ENCODE results near the gene CMKLR1. TPM values are rescaled to one million over a fixed set of nuclear protein-coding genes. Genes with fewer than 3 reads are reported as not detected.

CMKLR1 gene
- total and polyA plus RNA-seq, 5 experiments from 2014 or later, result 0.27 to 3.0 (median 0.83) TPM; not detected in 2

DNA sequence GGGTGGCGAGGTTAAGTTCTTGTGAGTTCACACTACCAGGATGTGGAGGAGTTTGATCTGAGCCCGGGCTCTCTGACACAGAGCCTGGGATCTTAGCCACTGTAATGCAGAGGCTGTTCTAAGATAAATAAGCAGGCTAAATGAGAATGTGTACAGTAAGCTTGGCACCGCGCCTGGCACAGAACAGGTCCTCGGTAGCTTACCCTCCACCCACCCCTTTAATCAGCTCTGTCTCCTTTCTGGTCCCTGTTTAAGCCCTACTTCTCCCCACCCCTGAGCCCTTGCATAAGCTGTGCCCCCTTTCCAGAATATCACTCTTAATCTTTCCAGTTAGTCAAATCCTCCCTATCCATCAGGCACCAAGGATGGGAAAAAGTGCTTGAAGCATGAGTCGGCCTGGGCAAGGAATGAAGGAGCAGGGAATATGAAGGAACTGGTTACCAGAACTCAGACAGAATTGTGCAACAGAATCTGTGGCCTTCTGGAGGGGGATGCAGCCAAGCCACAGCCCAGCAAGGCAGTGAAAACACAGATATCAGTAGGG, 32.8 kb upstream of the CMKLR1 start:
- Mint-ChIP-seq H3K4me1 (peaks cover 0 to 3% (median 0%) of the 10 kb centered on the region in 4 donors), H3K36me3 (peaks cover 0 to 20% (median 0%) of the 10 kb centered on the region in 3 donors), H3K4me3 (no peak overlapping the region), H3K27me3 (peaks cover 13 to 18% (median 14%) of the 10 kb centered on the region in 5 donors), H3K27ac (no peak overlapping the region), H3K9me3 (peaks cover 13 to 48% (median 22%) of the 10 kb centered on the region in 9 donors)
- ATAC-seq (no peak), DNase-seq (no peak)
- POLR2A ChIA-PET, result no interaction called here

DNA sequence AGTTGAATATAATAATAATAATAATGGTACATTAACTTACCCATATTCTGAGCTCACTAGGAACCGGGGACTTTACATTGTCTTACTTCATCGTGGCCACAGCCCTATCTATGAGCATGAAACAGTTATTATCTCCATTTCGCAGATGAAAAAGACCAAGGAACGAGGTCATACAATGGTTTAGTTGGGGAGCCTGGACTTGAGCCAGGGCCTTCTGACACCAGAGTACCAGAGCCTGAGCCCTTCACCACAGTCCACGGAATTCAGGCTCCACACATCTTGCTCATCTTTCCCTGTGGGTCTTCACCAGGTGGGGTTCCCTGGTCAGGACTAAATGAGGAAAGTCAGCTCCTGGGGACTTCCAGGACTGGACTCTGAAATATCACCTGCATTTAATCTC, 31.3 kb upstream of the CMKLR1 start:
- Mint-ChIP-seq H3K4me3 (no peak overlapping the region), H3K9me3 (peaks cover 6 to 33% (median 20%) of the 10 kb centered on the region in 9 donors), H3K27me3 (peaks cover 8 to 18% (median 14%) of the 10 kb centered on the region in 5 donors), H3K36me3 (peaks cover 0 to 20% (median 0%) of the 10 kb centered on the region in 3 donors), H3K27ac (no peak overlapping the region), H3K4me1 (peaks cover 0 to 3% (median 0%) of the 10 kb centered on the region in 4 donors)
- no peak for DNase-seq
- no peak for ATAC-seq
- POLR2A ChIA-PET, result no interaction called here

DNA sequence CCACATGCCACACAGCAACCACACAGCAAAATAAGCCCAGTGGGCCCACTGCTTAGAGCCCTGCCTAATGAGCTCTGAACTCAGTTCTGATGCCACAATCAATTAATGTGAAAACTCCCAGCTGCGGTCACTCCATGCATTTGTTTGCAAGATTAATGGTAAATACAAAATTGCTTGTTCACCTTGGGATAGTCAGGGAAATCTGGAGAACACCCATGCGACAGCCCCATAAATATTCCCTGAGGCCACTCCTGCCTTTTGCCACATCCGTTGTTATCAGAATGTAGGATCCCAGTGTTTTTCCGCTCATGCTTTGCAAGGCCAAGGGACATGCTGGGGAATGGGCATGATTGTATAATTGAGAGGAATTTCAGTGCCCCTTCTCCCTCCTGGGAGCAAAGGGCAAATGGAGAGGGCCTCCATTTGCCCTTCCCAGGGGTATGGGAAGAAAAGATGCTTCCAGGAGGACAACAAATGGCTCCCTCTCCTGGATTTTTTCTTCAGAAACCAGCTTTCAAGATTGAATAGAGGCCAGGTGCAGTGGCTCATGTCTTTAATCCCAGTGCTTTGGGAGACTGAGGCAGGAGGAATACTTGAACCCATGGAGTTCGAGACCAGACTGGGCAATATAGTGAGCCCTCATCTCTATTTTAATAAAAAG, 30.8 kb upstream of the CMKLR1 start:
- Mint-ChIP-seq H3K27ac (no peak overlapping the region), H3K9me3 (peaks cover 6 to 28% (median 20%) of the 10 kb centered on the region in 9 donors), H3K27me3 (peaks cover 8 to 18% (median 14%) of the 10 kb centered on the region in 5 donors), H3K36me3 (peaks cover 0 to 20% (median 0%) of the 10 kb centered on the region in 3 donors), H3K4me1 (peaks cover 0 to 3% (median 0%) of the 10 kb centered on the region in 4 donors), H3K4me3 (no peak overlapping the region)
- DNase-seq (no peak), ATAC-seq (no peak)
- POLR2A ChIA-PET, result no interaction called here

DNA sequence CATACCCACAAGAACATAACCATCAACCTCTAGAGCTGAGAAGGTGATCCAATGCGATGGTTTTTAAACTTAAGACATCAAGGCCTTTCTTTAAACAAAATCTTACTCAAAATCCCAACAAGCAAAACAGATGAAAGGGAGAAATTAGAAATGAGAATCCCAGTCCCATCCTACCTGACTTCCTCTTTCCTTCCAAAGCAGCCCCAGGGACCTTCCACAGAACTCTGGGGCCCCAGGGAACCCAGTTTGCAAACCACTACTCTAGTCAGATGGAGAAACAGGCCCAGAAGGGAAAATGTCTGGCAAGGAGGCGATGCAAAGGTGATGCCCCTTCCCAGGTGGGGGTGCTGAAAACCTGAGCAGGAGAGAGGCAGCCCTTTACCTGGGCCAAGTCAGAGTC, 29.0 kb upstream of the CMKLR1 start:
- H3K4me3 Mint-ChIP-seq, result no peak overlapping the region
- ATAC-seq, result no peak
- POLR2A ChIA-PET, result no interaction called here

DNA sequence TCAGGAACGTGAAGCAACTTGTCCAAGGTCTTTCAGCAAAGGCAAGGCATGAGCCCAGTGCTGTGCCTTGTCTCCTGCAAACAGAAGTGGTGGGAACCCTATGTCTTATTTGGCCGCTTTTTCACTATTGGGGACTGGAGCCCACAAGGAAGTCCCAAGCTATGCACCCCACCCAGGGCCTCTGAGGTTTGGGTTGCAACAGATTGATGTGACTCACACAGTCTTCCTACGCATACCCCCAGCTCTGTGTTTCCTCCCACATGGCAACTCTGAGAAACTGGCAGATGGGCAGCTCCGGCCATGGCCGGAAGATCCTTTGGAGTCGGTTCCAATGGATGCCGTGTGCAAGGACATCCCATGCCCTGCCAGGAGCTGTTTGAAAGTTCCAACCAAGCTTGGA, 28.3 kb upstream of the CMKLR1 start:
- peaks cover 0 to 7% (median 2%) of the 10 kb centered on the region in 4 donors for H3K4me1 Mint-ChIP-seq
- POLR2A ChIA-PET, result no interaction called here
- H3K9me3 Mint-ChIP-seq, result peaks cover 0 to 6% (median 4%) of the 10 kb centered on the region in 9 donors
- no peak overlapping the region for H3K4me3 Mint-ChIP-seq
- DNase-seq (no peak), ATAC-seq (no peak)
- H3K27ac Mint-ChIP-seq, result no peak overlapping the region
- H3K36me3 Mint-ChIP-seq, result peaks cover 0 to 4% (median 0%) of the 10 kb centered on the region in 3 donors
- peaks cover 5 to 12% (median 8%) of the 10 kb centered on the region in 5 donors for H3K27me3 Mint-ChIP-seq

More for the DNA sequence above, 29.0 kb upstream of the CMKLR1 start:
- DNase-seq, result no peak
- H3K4me1 Mint-ChIP-seq, result peaks cover 0 to 5% (median 2%) of the 10 kb centered on the region in 4 donors
- no peak overlapping the region for H3K27ac Mint-ChIP-seq
- peaks cover 0 to 13% (median 10%) of the 10 kb centered on the region in 9 donors for H3K9me3 Mint-ChIP-seq
- peaks cover 6 to 17% (median 13%) of the 10 kb centered on the region in 5 donors for H3K27me3 Mint-ChIP-seq
- peaks cover 0 to 10% (median 0%) of the 10 kb centered on the region in 3 donors for H3K36me3 Mint-ChIP-seq

DNA sequence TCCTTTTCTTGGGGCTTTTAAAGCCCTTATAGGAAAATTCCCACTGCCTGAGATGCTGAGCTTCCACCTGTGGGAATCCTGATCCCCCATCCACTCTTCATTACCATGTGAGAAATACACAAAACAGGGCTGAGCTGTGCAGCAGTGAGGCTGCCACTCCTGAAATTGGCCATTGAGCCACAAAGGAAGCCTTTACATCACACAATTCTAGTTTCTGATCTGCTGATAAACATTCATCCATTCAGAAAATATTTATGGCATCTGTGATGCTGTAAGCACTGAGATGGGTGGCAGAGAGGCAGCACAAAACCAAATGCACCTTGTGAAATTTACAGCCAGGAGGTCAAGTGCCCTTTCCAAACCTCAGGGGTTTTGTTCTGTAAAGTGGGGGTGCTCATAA, 26.2 kb upstream of the CMKLR1 start:
- Mint-ChIP-seq H3K27me3 (peaks cover 0 to 4% (median 1%) of the 10 kb centered on the region in 5 donors), H3K4me3 (no peak overlapping the region), H3K27ac (no peak overlapping the region), H3K4me1 (peaks cover 0 to 7% (median 0%) of the 10 kb centered on the region in 4 donors), H3K9me3 (no peaks in the 10 kb centered on the region), H3K36me3 (no peaks in the 10 kb centered on the region)
- POLR2A ChIA-PET, result no interaction called here
- ATAC-seq (no peak), DNase-seq (no peak)

DNA sequence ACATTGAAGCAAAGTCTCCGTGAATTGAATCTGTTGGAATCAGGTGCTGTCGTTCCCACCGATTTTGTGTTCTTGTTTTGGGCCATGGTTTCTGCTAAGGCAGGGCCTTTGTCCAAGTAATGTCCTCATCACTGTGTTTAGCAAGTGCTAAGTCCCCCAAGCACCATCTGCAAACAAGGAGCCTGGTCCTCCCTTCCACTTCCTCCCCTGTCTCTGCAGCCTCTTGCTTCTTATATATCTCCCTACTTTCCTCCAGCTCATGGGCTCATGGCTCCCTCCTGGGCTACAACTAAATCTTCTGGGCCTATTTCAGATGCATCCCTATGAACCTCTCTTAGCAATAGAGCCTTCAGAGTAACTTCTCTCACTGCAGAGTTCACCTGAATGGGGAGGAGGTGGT, 25.8 kb upstream of the CMKLR1 start:
- Mint-ChIP-seq H3K9me3 (no peaks in the 10 kb centered on the region), H3K27me3 (peaks cover 0 to 4% (median 1%) of the 10 kb centered on the region in 5 donors), H3K4me3 (no peak overlapping the region), H3K27ac (no peak overlapping the region), H3K36me3 (no peaks in the 10 kb centered on the region), H3K4me1 (peaks cover 0 to 7% (median 0%) of the 10 kb centered on the region in 4 donors)
- DNase-seq (no peak), ATAC-seq (no peak)
- POLR2A ChIA-PET, result no interaction called here

DNA sequence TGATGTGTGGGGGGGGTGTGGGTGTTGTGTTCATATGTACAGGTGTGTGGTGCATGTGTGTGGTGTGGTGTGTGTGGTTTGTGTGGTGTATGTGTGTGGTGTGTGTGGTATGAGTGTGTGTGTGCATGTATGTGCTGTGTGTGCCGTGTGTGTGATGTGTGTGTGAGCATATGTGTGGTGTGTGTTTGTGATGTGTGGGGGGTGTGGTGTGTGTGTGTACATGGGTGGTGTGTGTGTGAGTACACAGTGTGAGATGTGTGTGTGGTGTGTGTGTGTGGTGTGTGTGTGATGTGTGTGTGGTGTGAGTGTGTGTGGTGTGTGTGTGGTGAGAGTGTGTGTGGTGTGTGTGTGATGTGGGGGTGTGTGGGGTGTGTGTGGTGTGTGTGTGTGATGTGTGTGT, 24.5 kb upstream of the CMKLR1 start:
- H3K27ac Mint-ChIP-seq, result peak overlapping the region in 1 of 10 donors; percentile 46
- DNase-seq, result no peak
- H3K9me3 Mint-ChIP-seq, result no peaks in the 10 kb centered on the region
- peaks cover 0 to 7% (median 0%) of the 10 kb centered on the region in 4 donors for H3K4me1 Mint-ChIP-seq
- ATAC-seq, result no peak
- H3K36me3 Mint-ChIP-seq, result no peaks in the 10 kb centered on the region
- peaks cover 3 to 7% (median 4%) of the 10 kb centered on the region in 5 donors for H3K27me3 Mint-ChIP-seq
- no peak overlapping the region for H3K4me3 Mint-ChIP-seq
- POLR2A ChIA-PET, result no interaction called here

DNA sequence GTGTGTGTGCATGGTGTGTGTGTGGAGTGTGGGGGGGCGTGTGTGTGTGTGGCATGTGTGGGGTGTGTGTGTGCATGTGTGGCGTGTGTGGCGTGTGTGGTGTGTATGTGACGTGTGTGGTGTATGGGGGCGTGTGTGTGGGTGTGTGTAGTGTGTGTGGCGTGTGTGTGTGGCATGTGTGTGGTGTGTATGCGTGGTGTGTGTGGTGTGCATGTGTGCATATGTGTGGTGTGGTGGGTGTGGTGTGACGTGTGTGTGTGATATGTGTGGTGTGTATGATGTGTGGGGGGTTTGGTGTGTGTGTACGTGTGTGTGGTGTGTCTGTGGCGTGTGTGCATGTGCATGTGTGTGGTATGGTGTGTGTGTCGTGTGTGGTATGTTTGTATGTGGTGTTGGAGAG, 24.1 kb upstream of the CMKLR1 start:
- Mint-ChIP-seq H3K4me3 (no peak overlapping the region), H3K9me3 (no peaks in the 10 kb centered on the region), H3K27me3 (peaks cover 3 to 9% (median 6%) of the 10 kb centered on the region in 5 donors), H3K4me1 (peaks cover 0 to 7% (median 0%) of the 10 kb centered on the region in 4 donors), H3K36me3 (no peaks in the 10 kb centered on the region), H3K27ac (no peak overlapping the region)
- DNase-seq (no peak), ATAC-seq (no peak)
- POLR2A ChIA-PET, result no interaction called here

DNA sequence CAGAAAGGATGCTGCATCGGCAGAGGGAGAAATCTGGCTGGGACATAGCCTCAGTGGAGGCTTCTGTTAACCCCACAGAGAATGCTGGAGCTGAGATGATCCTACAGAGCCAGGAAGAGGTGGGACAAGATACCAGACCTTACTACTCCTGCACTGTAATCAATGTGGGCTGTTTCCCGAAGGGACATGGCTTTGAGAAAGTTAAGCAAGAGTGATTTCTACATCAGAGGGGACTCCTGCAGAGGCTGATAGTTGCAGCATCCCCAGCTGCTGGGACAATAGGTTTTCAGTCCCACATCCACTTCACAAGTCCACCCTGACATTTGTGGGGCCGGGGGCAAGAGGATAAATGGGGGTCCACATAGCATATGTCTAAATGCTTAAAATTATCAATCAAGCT, 22.5 kb upstream of the CMKLR1 start:
- Mint-ChIP-seq H3K27ac (no peak overlapping the region), H3K9me3 (no peaks in the 10 kb centered on the region), H3K36me3 (no peaks in the 10 kb centered on the region), H3K4me1 (peaks cover 0 to 7% (median 0%) of the 10 kb centered on the region in 4 donors), H3K4me3 (no peak overlapping the region), H3K27me3 (peaks cover 3 to 12% (median 8%) of the 10 kb centered on the region in 5 donors)
- no peak for ATAC-seq
- POLR2A ChIA-PET, result no interaction called here
- DNase-seq, result no peak

DNA sequence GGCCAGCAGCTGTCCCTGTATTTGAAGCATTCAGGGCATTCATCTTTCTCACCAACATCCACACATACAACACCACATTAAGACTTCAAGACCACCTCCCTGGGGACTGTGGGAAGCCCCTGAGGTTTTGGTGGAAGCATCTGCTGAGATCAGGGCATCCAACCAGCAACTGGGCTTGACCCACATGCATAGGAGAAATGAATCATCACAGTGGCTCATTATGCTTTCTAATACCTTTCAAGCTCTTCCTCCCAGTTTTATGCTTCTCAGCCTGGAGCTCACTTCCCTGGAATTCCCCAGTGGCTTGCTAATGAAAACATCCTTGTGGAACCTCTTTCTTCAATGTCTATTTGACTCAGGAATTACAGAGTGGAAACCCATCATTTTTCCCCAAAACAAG, 21.4 kb upstream of the CMKLR1 start:
- no peak for DNase-seq
- no peaks in the 10 kb centered on the region for H3K9me3 Mint-ChIP-seq
- H3K36me3 Mint-ChIP-seq, result no peaks in the 10 kb centered on the region
- H3K4me3 Mint-ChIP-seq, result no peak overlapping the region
- ATAC-seq, result no peak
- POLR2A ChIA-PET, result no interaction called here
- peaks cover 0 to 7% (median 0%) of the 10 kb centered on the region in 4 donors for H3K4me1 Mint-ChIP-seq
- H3K27me3 Mint-ChIP-seq, result peaks cover 3 to 19% (median 12%) of the 10 kb centered on the region in 5 donors
- no peak overlapping the region for H3K27ac Mint-ChIP-seq

DNA sequence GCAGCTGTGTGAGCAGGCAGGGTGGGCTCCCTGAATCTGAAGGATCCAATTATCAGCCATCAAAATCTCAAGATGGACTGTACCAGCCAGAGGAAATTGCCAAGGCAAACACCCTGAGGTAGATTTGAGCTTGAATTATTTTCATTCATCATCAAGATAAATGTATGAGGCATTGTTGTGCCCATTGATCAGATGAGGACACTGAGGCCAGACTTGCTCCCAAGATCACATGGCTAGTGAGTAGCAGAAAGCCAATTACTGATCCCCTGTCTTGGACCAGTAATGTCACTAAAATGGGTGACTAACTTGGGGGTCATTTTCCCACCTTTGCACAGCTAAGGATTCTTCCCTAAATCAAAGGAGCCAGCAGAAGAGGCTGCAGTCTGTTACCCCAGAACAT, 20.9 kb upstream of the CMKLR1 start:
- H3K4me1 Mint-ChIP-seq, result peaks cover 0 to 7% (median 0%) of the 10 kb centered on the region in 4 donors
- POLR2A ChIA-PET, result no interaction called here
- H3K27me3 Mint-ChIP-seq, result peaks cover 3 to 24% (median 12%) of the 10 kb centered on the region in 5 donors
- H3K27ac Mint-ChIP-seq, result no peak overlapping the region
- H3K4me3 Mint-ChIP-seq, result no peak overlapping the region
- no peak for ATAC-seq
- H3K36me3 Mint-ChIP-seq, result no peaks in the 10 kb centered on the region
- no peaks in the 10 kb centered on the region for H3K9me3 Mint-ChIP-seq
- no peak for DNase-seq

DNA sequence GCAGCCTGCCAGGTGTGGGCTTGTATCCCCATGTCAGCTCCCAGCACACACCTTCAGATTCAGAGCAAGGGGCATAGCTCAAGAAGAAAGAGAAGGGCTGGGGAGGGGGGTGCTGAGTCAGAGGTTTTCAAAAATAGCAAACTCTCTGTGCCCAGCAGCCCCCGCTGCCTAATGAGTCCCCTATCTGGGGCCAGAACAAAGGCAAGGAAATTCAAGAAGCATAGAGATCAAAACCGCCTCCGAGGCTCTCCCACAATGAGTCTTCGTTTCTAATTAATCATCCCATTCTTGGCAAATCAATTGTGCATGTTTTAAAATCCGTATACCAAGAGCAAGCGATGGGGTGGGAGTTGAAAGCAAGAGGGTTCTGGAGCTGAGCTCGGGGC, 19.5 kb upstream of the CMKLR1 start:
- Mint-ChIP-seq H3K27me3 (peaks cover 3 to 25% (median 12%) of the 10 kb centered on the region in 5 donors), H3K9me3 (peaks cover 0 to 8% (median 0%) of the 10 kb centered on the region in 9 donors), H3K27ac (no peak overlapping the region), H3K36me3 (no peaks in the 10 kb centered on the region), H3K4me3 (no peak overlapping the region), H3K4me1 (peaks cover 0 to 4% (median 0%) of the 10 kb centered on the region in 4 donors)
- ATAC-seq, result no peak
- POLR2A ChIA-PET, result no interaction called here
- DNase-seq, result no peak

Measured in naive thymus-derived CD8-positive, alpha-beta T cell (primary cell).